Myocyte (in vitro differentiated cells): ENCODE measurements around the gene SETBP1. TPM values are rescaled to one million over a fixed set of nuclear protein-coding genes. Genes with fewer than 3 reads are reported as not detected.
A peak's percentile ranks its signal among the peaks of the same experiment; 100 is the strongest.

Source experiments
- DNase-seq: peaks from one replicate; pipeline ENCODE4 v3.0.0-alpha.2; 2012; ENCODE audit warnings: low read depth
- total RNA-seq: library from RNA; depleted of rRNA; stranded (reverse); fragments of >200 nt; gene quantifications from 2 replicates; pipeline ENCODE4 v1.2.3, GENCODE V29; 2014

Gene SETBP1
- total RNA-seq, 1 donor from 2014 or later: 3.3 TPM

GRCh38 chr18:44862112-44862511, 181.4 kb downstream of the SETBP1 start:
- no peak for DNase-seq

- DNase-seq: no peak
Observed at GRCh38 chr18:44866103-44866502, 185.4 kb downstream of the SETBP1 start.

- no peak for DNase-seq
Observed at GRCh38 chr18:44869533-44869932, 188.8 kb downstream of the SETBP1 start.

GRCh38 chr18:44870631-44871502, 190.2 kb downstream of the SETBP1 start:
- no peak for DNase-seq

- DNase-seq: no peak
Observed at GRCh38 chr18:44871771-44872170, 191.1 kb downstream of the SETBP1 start.

GRCh38 chr18:44876024-44876423, 195.3 kb downstream of the SETBP1 start:
- no peak for DNase-seq

- no peak for DNase-seq
Observed at GRCh38 chr18:44876755-44877154, 196.1 kb downstream of the SETBP1 start.

GRCh38 chr18:44878335-44878734, 197.6 kb downstream of the SETBP1 start:
- no peak for DNase-seq

GRCh38 chr18:44880170-44880569, 199.5 kb downstream of the SETBP1 start:
- DNase-seq: no peak

- no peak for DNase-seq
Observed at GRCh38 chr18:44881461-44882162, 200.9 kb downstream of the SETBP1 start.

GRCh38 chr18:44882163-44882868, 201.6 kb downstream of the SETBP1 start:
- DNase-seq: peak; percentile 30

- no peak for DNase-seq
Observed at GRCh38 chr18:44883671-44884070, 203.0 kb downstream of the SETBP1 start.

- no peak for DNase-seq
Observed at GRCh38 chr18:44884431-44884830, 203.7 kb downstream of the SETBP1 start.

- DNase-seq: no peak
Observed at GRCh38 chr18:44885507-44885906, 204.8 kb downstream of the SETBP1 start.

- DNase-seq: peak; percentile 38
Observed at GRCh38 chr18:44887227-44887631, 206.5 kb downstream of the SETBP1 start.

- DNase-seq: no peak
Observed at GRCh38 chr18:44889111-44889510, 208.4 kb downstream of the SETBP1 start.

- no peak for DNase-seq
Observed at GRCh38 chr18:44893045-44893706, 212.5 kb downstream of the SETBP1 start.

- DNase-seq: no peak
Observed at GRCh38 chr18:44893966-44894365, 213.3 kb downstream of the SETBP1 start.

GRCh38 chr18:44895176-44895798, 214.6 kb downstream of the SETBP1 start:
- DNase-seq: peak; percentile 62

- peak; percentile 60 for DNase-seq
Observed at GRCh38 chr18:44896846-44897245, 216.2 kb downstream of the SETBP1 start.

- DNase-seq: no peak
Observed at GRCh38 chr18:44897411-44897810, 216.7 kb downstream of the SETBP1 start.
